AG04450 (cell line): ENCODE data around the gene SLC24A4. TPM values are rescaled to one million over a fixed set of nuclear protein-coding genes. Genes with fewer than 3 reads are reported as not detected.

Experiments used
- CTCF ChIA-PET: fragments of 300-600, 350-600 bp; formaldehyde crosslinking; extraction: SDS; loops from one replicate; lab custom pipeline; 2022; ENCODE audit warnings: antibody characterized with exemption, inconsistent platforms; lab: Charles Lee
- POLR2A ChIA-PET: fragments of 350-600 bp; formaldehyde crosslinking; extraction: SDS; loops from one replicate; lab custom pipeline; 2021; ENCODE audit warnings: antibody characterized with exemption, inconsistent platforms; lab: Yijun Ruan, JAX
- DNase-seq: peaks from one replicate; pipeline ENCODE4 v3.0.0-alpha.2; 2011; ENCODE audit warnings: low read depth, low spot score
- H3K27ac ChIP-seq: one replicate; pipeline ENCODE4 v1.5.1; 2012; ENCODE audit warnings: low read depth, low read length, control low read depth
- H3K27me3 ChIP-seq: one replicate; pipeline ENCODE4 v1.6.0; 2012; ENCODE audit warnings: low read length; ENCODE audit not compliant: control insufficient read depth, insufficient read depth
- H3K4me3 ChIP-seq: 2 replicates; pipeline ENCODE4 v1.5.1; 2011; ENCODE audit warnings: mild to moderate bottlenecking, low read depth, low read length, control low read depth
- H3K9me3 ChIP-seq: 2 replicates; pipeline ENCODE4 v1.5.1; 2012; ENCODE audit warnings: low read length; ENCODE audit not compliant: control insufficient read depth, insufficient read depth
- polyA plus RNA-seq: library from polyadenylated mRNA; depleted of rRNA; stranded (reverse); fragments of >200 nt; gene quantifications from 2 replicates; pipeline ENCODE4 v1.2.3, GENCODE V29; 2011
- TF ChIP-seq, protein P1 (sequence below): IDR thresholded peaks from 2 replicates; pipeline ENCODE4 v1.5.1; 2011; ENCODE audit warnings: low read depth, low read length, control low read depth, inconsistent platforms

SLC24A4 gene
- polyA plus RNA-seq, 1 experiment = not detected

DNA sequence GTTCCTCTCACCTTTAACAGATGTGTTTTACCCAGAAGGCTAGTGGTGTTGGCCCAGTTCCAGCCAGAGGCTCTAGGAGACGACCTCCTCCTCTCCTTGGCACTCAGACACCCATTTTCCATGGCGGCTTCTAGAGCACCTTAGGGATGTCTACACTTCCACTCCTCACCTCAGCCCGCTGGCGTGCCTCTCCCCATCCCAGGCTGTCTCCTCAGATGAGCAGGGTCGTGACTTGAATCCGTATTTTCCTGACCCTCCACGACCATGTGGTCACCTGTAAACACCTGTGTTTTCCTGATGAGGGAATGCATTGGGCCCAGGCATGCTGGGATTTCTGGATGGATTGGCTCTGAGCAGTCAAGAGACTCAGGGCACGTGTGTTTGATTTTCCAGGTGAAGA is 168.8 kb downstream of the SLC24A4 start:
- Histone ChIP-seq H3K4me3 (no peak overlapping the region), H3K9me3 (no peaks in the 10 kb centered on the region), H3K27me3 (no peaks in the 10 kb centered on the region), H3K27ac (no peak overlapping the region)
- ChIA-PET POLR2A (no interaction called here), CTCF (no interaction called here)
- TF ChIP-seq, protein P1, sequence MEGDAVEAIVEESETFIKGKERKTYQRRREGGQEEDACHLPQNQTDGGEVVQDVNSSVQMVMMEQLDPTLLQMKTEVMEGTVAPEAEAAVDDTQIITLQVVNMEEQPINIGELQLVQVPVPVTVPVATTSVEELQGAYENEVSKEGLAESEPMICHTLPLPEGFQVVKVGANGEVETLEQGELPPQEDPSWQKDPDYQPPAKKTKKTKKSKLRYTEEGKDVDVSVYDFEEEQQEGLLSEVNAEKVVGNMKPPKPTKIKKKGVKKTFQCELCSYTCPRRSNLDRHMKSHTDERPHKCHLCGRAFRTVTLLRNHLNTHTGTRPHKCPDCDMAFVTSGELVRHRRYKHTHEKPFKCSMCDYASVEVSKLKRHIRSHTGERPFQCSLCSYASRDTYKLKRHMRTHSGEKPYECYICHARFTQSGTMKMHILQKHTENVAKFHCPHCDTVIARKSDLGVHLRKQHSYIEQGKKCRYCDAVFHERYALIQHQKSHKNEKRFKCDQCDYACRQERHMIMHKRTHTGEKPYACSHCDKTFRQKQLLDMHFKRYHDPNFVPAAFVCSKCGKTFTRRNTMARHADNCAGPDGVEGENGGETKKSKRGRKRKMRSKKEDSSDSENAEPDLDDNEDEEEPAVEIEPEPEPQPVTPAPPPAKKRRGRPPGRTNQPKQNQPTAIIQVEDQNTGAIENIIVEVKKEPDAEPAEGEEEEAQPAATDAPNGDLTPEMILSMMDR = no peak
- DNase-seq = no peak

DNA sequence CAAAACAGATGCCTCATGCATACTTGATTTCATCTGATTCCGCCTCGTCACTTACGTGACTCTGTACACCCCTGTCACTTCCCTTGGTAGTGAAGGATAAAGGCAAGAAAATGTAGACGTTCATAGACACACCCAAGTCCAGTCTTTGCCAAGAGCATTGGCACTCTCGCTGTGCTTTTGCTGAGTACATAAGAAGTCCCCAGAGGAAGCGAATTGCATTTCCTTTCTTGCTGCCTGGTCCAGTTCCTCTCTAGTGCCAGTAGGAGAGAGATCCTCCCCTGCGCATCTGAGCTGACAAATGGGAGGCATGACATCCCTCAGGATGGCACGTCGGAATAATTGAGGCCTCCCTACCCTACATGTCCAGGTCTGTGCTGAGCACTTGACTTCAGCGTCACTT is 169.3 kb downstream of the SLC24A4 start:
- DNase-seq = no peak
- no peaks in the 10 kb centered on the region for H3K27me3 ChIP-seq
- TF ChIP-seq, protein P1 = no peak
- ChIA-PET POLR2A (interaction anchor here (0.5 kb wide), 1 partner anchor 20 kb away, joined by 3 read pairs; no protein-coding TSS in a partner anchor), CTCF (no interaction called here)
- no peak overlapping the region for H3K4me3 ChIP-seq
- no peak overlapping the region for H3K27ac ChIP-seq
- no peaks in the 10 kb centered on the region for H3K9me3 ChIP-seq

DNA sequence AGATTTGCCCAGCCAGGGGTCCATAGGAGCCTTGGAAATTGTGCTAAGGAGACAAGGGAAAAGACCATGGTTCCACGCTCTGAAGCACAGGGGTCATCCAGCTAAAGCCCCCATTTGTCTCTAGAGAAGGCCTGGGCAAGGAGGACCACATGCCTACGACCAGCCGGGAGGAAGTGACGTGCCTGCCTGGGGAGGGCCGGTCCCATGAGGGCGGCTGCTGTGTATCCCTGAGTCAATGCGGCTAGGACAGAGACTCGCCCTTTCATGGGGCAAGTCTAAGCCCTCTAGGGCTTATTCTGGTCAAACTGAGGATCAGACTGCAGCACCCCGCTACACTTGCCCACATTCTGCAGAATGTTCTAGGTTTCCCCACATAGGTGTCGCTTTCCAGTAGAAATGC is 170.1 kb downstream of the SLC24A4 start:
- CTCF ChIA-PET = no interaction called here
- no peak overlapping the region for H3K27ac ChIP-seq
- no peak overlapping the region for H3K4me3 ChIP-seq
- POLR2A ChIA-PET = interaction anchor here (0.5 kb wide), 1 partner anchor 21 kb away, joined by 3 read pairs; no protein-coding TSS in a partner anchor
- no peaks in the 10 kb centered on the region for H3K27me3 ChIP-seq
- DNase-seq = no peak
- H3K9me3 ChIP-seq = no peaks in the 10 kb centered on the region
- TF ChIP-seq, protein P1 = no peak

DNA sequence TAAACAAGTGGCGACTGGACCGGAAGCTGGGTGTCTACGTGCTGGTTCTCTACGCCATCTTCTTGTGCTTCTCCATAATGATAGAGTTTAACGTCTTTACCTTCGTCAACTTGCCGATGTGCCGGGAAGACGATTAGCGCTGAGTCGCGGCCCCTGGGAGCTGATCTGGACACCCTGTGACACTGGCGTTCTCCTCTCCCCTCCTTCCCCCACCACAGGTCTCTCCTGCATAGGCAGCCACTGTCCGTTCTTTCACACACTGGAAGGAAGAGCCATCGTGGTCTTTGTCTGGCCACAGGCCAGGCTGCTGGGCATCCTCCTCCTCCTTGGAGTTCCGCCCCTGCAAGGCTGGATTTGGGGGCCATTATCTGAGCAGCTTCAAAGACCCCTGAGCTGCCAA is 170.5 kb downstream of the SLC24A4 start:
- TF ChIP-seq, protein P1 = no peak
- no peak overlapping the region for H3K4me3 ChIP-seq

DNA sequence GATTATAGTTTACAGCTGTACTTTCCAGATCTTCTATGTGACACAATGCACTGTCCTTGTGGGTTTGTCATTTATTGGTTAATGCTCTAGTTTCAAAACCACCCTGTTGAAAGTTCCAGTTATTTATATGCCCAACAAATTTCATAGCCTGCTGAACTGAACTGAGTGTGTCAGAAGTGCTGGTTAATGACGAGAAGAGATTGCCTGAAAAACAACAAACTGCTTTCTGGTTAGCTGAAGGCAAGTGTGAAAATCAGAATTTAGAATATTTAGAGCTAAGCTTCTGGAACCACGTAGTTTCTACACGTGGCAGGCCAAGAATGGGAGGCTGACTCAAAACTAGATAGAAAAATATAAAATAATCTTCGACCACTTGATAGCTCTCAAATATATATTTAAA is 171.5 kb downstream of the SLC24A4 start:
- DNase-seq = no peak
- Histone ChIP-seq H3K9me3 (no peaks in the 10 kb centered on the region), H3K27ac (no peak overlapping the region), H3K27me3 (no peaks in the 10 kb centered on the region), H3K4me3 (no peak overlapping the region)
- TF ChIP-seq, protein P1 = no peak
- ChIA-PET POLR2A (no interaction called here), CTCF (interaction anchor here (1.2 kb wide), 2 partner anchors 14 to 34 kb away, joined by 3 read pairs; no protein-coding TSS in a partner anchor)

More for the DNA sequence above, 170.5 kb downstream of the SLC24A4 start:
- H3K27ac ChIP-seq = no peak overlapping the region
- ChIA-PET CTCF (no interaction called here), POLR2A (no interaction called here)
- H3K27me3 ChIP-seq = no peaks in the 10 kb centered on the region
- no peak for DNase-seq
- H3K9me3 ChIP-seq = no peaks in the 10 kb centered on the region
